Neural cell (in vitro differentiated cells): ENCODE results near the gene CEBPB. TPM values are rescaled to one million over a fixed set of nuclear protein-coding genes. Genes with fewer than 3 reads are reported as not detected.
"Not testable (repeated sequence)": the region's sequence is repeated elsewhere in the genome, so short reads cannot be mapped to it uniquely, and the experiment has no call there.

Experiments used
- H2AFZ ChIP-seq: fragments of 200-600, 300-800 bp; sonication (generic), shearing (Covaris generic); 2 replicates; pipeline ENCODE4 v1.6.0; 2014; ENCODE audit warnings: low read depth, mild to moderate bottlenecking, antibody characterized with exemption, low read length, moderate library complexity
- H3F3A ChIP-seq: fragments of 200-600 bp; shearing (Covaris generic); 2 replicates; pipeline ENCODE4 v1.6.1; 2016; ENCODE audit warnings: mild to moderate bottlenecking, moderate library complexity, mixed read lengths, antibody characterized with exemption, low read length; ENCODE audit not compliant: insufficient read depth, poor library complexity, severe bottlenecking
- H3K27ac ChIP-seq: fragments of 200-600, 300-800 bp; sonication (generic), shearing (Covaris generic); 2 replicates; pipeline ENCODE4 v1.5.1; 2014; ENCODE audit warnings: mild to moderate bottlenecking, low read length, moderate library complexity
- H3K27me3 ChIP-seq: fragments of 300-800, 200-600 bp; sonication (generic), shearing (Covaris generic); 2 replicates; pipeline ENCODE4 v1.6.0; 2014; ENCODE audit warnings: mild to moderate bottlenecking, low read depth, low read length, moderate library complexity; ENCODE audit not compliant: insufficient read depth
- H3K36me3 ChIP-seq: fragments of 300-800, 200-600 bp; sonication (generic), shearing (Covaris generic); 2 replicates; pipeline ENCODE4 v1.5.1; 2014; ENCODE audit warnings: mild to moderate bottlenecking, antibody characterized with exemption, low read length, moderate library complexity; ENCODE audit not compliant: insufficient read depth
- H3K4me2 ChIP-seq: fragments of 300-800, 200-600 bp; sonication (generic), shearing (Covaris generic); 2 replicates; pipeline ENCODE4 v1.6.0; 2014; ENCODE audit warnings: mild to moderate bottlenecking, low read length
- H3K4me3 ChIP-seq: fragments of 300-800, 200-600 bp; sonication (generic), shearing (Covaris generic); 2 replicates; pipeline ENCODE4 v1.5.1; 2014; ENCODE audit warnings: mild to moderate bottlenecking, low read length, moderate library complexity
- H3K79me2 ChIP-seq: fragments of 200-600 bp; shearing (Covaris generic); replicated peaks from 2 replicates; pipeline ENCODE4 v1.6.0; 2014; ENCODE audit warnings: mild to moderate bottlenecking, low read length, moderate library complexity; ENCODE audit not compliant: insufficient read depth
- H3K9ac ChIP-seq: fragments of 300-800, 200-600 bp; sonication (generic), shearing (Covaris generic); 2 replicates; pipeline ENCODE4 v1.6.1; 2016; ENCODE audit warnings: mild to moderate bottlenecking, low read length, mixed read lengths
- H3K9me2 ChIP-seq: fragments of 200-600 bp; shearing (Covaris generic); 2 replicates; pipeline ENCODE4 v1.6.1; 2016; ENCODE audit warnings: mild to moderate bottlenecking, low read length, mixed read lengths; ENCODE audit not compliant: insufficient read depth
- H3K9me3 ChIP-seq: fragments of 200-600, 300-800 bp; sonication (generic), shearing (Covaris generic); 2 replicates; pipeline ENCODE4 v1.6.1; 2016; ENCODE audit warnings: mild to moderate bottlenecking, mixed run types, low read length, moderate library complexity, mixed read lengths
- H4K20me1 ChIP-seq: fragments of 200-600 bp; shearing (Covaris generic); 2 replicates; pipeline ENCODE4 v1.6.1; 2016; ENCODE audit warnings: mild to moderate bottlenecking, mixed run types; ENCODE audit not compliant: insufficient read depth
- EP300 ChIP-seq: fragments of 450-650 bp; conservative IDR thresholded peaks from 2 replicates; pipeline ENCODE4 v1.6.1; 2014; ENCODE audit warnings: antibody characterized with exemption, mild to moderate bottlenecking, moderate library complexity; ENCODE audit not compliant: poor library complexity, severe bottlenecking
- EZH2 ChIP-seq: fragments of 200-600, 300-800 bp; shearing (Covaris generic), sonication (generic); IDR thresholded peaks from 2 replicates; pipeline ENCODE4 v1.6.1; 2014; ENCODE audit warnings: antibody characterized with exemption, low read length, borderline replicate concordance, mild to moderate bottlenecking; ENCODE audit not compliant: insufficient read depth, poor library complexity, severe bottlenecking
- MXI1 ChIP-seq: fragments of 450-650 bp; conservative IDR thresholded peaks from 2 replicates; pipeline ENCODE4 v1.6.1; 2014; ENCODE audit warnings: antibody characterized with exemption, mild to moderate bottlenecking; ENCODE audit not compliant: poor library complexity, severe bottlenecking
- POLR2AphosphoS5 ChIP-seq: IDR thresholded peaks from 2 replicates; pipeline ENCODE4 v1.6.1; 2012
- RAD21 ChIP-seq: fragments of 450-650 bp; conservative IDR thresholded peaks from 2 replicates; pipeline ENCODE4 v1.6.1; 2014; ENCODE audit warnings: antibody characterized with exemption, mild to moderate bottlenecking, moderate library complexity
- REST ChIP-seq: IDR thresholded peaks from 2 replicates; pipeline ENCODE4 v1.6.1; 2012; ENCODE audit warnings: borderline replicate concordance
- SMC3 ChIP-seq: fragments of 450-650 bp; conservative IDR thresholded peaks from 2 replicates; pipeline ENCODE4 v1.6.1; 2014; ENCODE audit warnings: antibody characterized with exemption, mild to moderate bottlenecking, moderate library complexity; ENCODE audit not compliant: poor library complexity
- TAF1 ChIP-seq: IDR thresholded peaks from 2 replicates; pipeline ENCODE4 v1.6.1; 2012; ENCODE audit warnings: low read depth
- polyA plus RNA-seq: library from polyadenylated mRNA; depleted of rRNA; stranded (reverse); fragments of >200 nt; gene quantifications from 2 replicates; pipeline ENCODE4 v1.2.3, GENCODE V29; 2014
- TF ChIP-seq, protein P1 (sequence below): fragments of 450-650 bp; IDR thresholded peaks from 2 replicates; pipeline ENCODE4 v1.5.1; 2014; ENCODE audit warnings: antibody characterized with exemption, mild to moderate bottlenecking, moderate library complexity; ENCODE audit not compliant: poor library complexity, severe bottlenecking

CEBPB gene
- polyA plus RNA-seq, 1 donor from 2014 or later: 0.59 TPM

GRCh38 chr20:50153153-50153499, 37.5 kb upstream of the CEBPB start:
- Histone ChIP-seq H3F3A (no peaks in the 10 kb centered on the region), H3K27ac (peak overlapping the region; percentile 39), H3K36me3 (no peaks in the 10 kb centered on the region), H3K9me3 (no peaks in the 10 kb centered on the region), H3K9me2 (no peaks in the 10 kb centered on the region), H3K79me2 (peaks cover 17% of the 10 kb centered on the region), H3K4me2 (peak overlapping the region; percentile 98), H3K4me3 (peak overlapping the region; percentile 94), H2AFZ (peak overlapping the region; percentile 73), H3K9ac (peak overlapping the region; percentile 85), H3K27me3 (no peaks in the 10 kb centered on the region), H4K20me1 (no peaks in the 10 kb centered on the region)
- TF ChIP-seq REST (no peak), EZH2 (no peak), MXI1 (no peak), RAD21 (no peak), TAF1 (no peak), POLR2AphosphoS5 (no peak), SMC3 (no peak), EP300 (no peak)
- TF ChIP-seq, protein P1, sequence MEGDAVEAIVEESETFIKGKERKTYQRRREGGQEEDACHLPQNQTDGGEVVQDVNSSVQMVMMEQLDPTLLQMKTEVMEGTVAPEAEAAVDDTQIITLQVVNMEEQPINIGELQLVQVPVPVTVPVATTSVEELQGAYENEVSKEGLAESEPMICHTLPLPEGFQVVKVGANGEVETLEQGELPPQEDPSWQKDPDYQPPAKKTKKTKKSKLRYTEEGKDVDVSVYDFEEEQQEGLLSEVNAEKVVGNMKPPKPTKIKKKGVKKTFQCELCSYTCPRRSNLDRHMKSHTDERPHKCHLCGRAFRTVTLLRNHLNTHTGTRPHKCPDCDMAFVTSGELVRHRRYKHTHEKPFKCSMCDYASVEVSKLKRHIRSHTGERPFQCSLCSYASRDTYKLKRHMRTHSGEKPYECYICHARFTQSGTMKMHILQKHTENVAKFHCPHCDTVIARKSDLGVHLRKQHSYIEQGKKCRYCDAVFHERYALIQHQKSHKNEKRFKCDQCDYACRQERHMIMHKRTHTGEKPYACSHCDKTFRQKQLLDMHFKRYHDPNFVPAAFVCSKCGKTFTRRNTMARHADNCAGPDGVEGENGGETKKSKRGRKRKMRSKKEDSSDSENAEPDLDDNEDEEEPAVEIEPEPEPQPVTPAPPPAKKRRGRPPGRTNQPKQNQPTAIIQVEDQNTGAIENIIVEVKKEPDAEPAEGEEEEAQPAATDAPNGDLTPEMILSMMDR: no peak

GRCh38 chr20:50153500-50154377, 36.9 kb upstream of the CEBPB start, which contains the start of gene PEDS1:
TSS of gene PEDS1 (minus strand) at chr20:50153723. CDS start at chr20:50153637, 86 bp downstream.
- H3K27ac ChIP-seq: peak within 1 kb of the TSS; percentile 66
- no peaks in the 10 kb centered on the region for H4K20me1 ChIP-seq
- H3K79me2 ChIP-seq: peaks cover 16% of the 10 kb centered on the region
- H3K9ac ChIP-seq: peak within 1 kb of the TSS; percentile 85
- TF ChIP-seq SMC3: peak; percentile 14
- TF ChIP-seq EP300: peak; percentile 58
- no peak for TF ChIP-seq RAD21
- peak; percentile 68 for TF ChIP-seq MXI1
- TF ChIP-seq TAF1: peak; percentile 87
- TF ChIP-seq, protein P1: peak; percentile 36
- no peak for TF ChIP-seq EZH2
- peak; percentile 81 for TF ChIP-seq POLR2AphosphoS5
- TF ChIP-seq REST: peak; percentile 77
- no peaks in the 10 kb centered on the region for H3K9me3 ChIP-seq
- peak within 1 kb of the TSS; percentile 98 for H3K4me2 ChIP-seq
- H3K36me3 ChIP-seq: no peaks in the 10 kb centered on the region
- H3K27me3 ChIP-seq: no peaks in the 10 kb centered on the region
- no peaks in the 10 kb centered on the region for H3K9me2 ChIP-seq
- peak within 1 kb of the TSS; percentile 73 for H2AFZ ChIP-seq
- H3K4me3 ChIP-seq: peak within 1 kb of the TSS; percentile 94
- no peaks in the 10 kb centered on the region for H3F3A ChIP-seq

GRCh38 chr20:50161494-50161893, 29.1 kb upstream of the CEBPB start:
- H2AFZ ChIP-seq, H3F3A ChIP-seq, H3K4me3 ChIP-seq, H3K36me3 ChIP-seq, H3K9ac ChIP-seq, H4K20me1 ChIP-seq, H3K9me3 ChIP-seq, H3K4me2 ChIP-seq, H3K79me2 ChIP-seq, H3K27ac ChIP-seq, H3K9me2 ChIP-seq, H3K27me3 ChIP-seq: not testable (repeated sequence)
